Sigmoid colon (tissue), 4 donors: ENCODE measurements around the gene RAB11FIP3.

ENCODE experiments used
- POLR2A ChIP-seq, 2 donors: fragments of 450-650 bp; IDR thresholded peaks; one replicate each; pipeline ENCODE4 v1.6.1; 2016; ENCODE audit warnings: antibody characterized with exemption in 2 of 2, mild to moderate bottlenecking in 2 of 2, moderate library complexity in 2 of 2
- POLR2AphosphoS5 ChIP-seq, 4 donors: sonication (generic); formaldehyde crosslinking; IDR thresholded peaks; one replicate each; pipeline ENCODE4 v1.6.1; 2017; ENCODE audit warnings: antibody characterized with exemption in 4 of 4
- TF ChIP-seq, protein P1 (sequence below), 4 experiments: fragments of 450-650 bp in 3 of 4; fragments of 200-600 bp in 1 of 4; IDR thresholded peaks; one replicate each; pipeline ENCODE4 v1.5.1; 2016 to 2019; ENCODE audit warnings: antibody characterized with exemption in 4 of 4, mild to moderate bottlenecking in 3 of 4, moderate library complexity in 2 of 4

DNA sequence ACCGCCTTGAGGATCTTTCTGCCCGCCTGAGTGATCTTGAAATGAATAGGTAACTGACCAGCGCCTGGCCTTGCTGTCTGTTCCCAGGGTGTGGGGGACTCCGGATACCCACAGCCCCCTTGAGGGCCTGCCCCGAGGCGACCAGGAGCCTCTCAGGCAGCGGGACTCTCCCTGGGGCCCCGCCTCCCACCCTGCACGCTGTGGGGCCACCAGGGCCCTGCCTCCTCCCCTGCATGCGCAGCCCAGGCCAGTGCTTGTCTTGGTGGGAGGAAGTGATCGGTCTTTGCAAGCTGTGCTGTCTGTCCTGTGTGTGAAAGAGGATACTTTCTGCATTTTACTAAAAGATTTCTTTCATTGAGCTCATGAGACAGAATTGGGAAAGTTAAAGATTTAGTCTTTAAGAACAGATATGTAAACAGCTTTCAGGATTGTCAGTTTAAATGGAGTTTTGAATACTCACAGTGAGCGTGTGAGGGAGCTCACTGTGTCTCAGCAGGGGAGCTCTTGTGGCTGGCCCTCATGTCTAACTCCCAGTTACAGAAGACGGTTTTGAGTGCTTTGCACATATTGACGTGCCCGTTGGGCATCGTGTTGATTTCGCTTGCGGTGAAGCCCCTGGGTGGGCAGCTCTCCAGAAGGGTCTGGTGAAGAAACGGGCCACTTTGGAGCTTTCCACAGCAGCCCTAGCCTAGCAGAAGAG is 65.9 kb downstream of the RAB11FIP3 start:
- TF ChIP-seq, protein P1, sequence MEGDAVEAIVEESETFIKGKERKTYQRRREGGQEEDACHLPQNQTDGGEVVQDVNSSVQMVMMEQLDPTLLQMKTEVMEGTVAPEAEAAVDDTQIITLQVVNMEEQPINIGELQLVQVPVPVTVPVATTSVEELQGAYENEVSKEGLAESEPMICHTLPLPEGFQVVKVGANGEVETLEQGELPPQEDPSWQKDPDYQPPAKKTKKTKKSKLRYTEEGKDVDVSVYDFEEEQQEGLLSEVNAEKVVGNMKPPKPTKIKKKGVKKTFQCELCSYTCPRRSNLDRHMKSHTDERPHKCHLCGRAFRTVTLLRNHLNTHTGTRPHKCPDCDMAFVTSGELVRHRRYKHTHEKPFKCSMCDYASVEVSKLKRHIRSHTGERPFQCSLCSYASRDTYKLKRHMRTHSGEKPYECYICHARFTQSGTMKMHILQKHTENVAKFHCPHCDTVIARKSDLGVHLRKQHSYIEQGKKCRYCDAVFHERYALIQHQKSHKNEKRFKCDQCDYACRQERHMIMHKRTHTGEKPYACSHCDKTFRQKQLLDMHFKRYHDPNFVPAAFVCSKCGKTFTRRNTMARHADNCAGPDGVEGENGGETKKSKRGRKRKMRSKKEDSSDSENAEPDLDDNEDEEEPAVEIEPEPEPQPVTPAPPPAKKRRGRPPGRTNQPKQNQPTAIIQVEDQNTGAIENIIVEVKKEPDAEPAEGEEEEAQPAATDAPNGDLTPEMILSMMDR (IDR thresholded peaks at IDR 0.05) = no peak
- TF ChIP-seq POLR2A (IDR thresholded peaks at IDR 0.05) (no peak), POLR2AphosphoS5 (IDR thresholded peaks at IDR 0.05) (no peak)
